ENCODE results near the gene CD300LD. TPM values are rescaled to one million over a fixed set of nuclear protein-coding genes. Genes with fewer than 3 reads are reported as not detected.
"Not testable (repeated sequence)": the region's sequence is repeated elsewhere in the genome, so short reads cannot be mapped to it uniquely, and the experiment has no call there.

The CD300LD gene
- total RNA-seq, 8 experiments from 2014 or later = 0.25 to 0.33 TPM; not detected in 6

GRCh38 chr17:74566132-74566753, 25.8 kb downstream of the CD300LD start:
- no peak overlapping the region for H3K27ac ChIP-seq
- H3K4me1 ChIP-seq (replicated peaks in 1 of 2) = peaks cover 0 to 4% of the 10 kb centered on the region in 2 donors
- WGBS, 10 experiments = 0 to 100% (median 48%) methylated on average over 1 to 6 of the region's 9 CpGs; no CpG with 5 or more reads in 2 of the 10 experiments
- in situ Hi-C loops (cut with MboI; ENCODE audit: low pct_unique_long_range_greater_than_20kb in 2 of 9, low sequenced_read_pairs in 9 of 9, unreplicated experiment in 9 of 9) = no loop called here
- ATAC-seq (replicated peaks in 6 of 8) = peak in 3 of 8 experiments; percentile 43 to 87 (median 61)
- no peak overlapping the region for H3K4me3 ChIP-seq

GRCh38 chr17:74565126-74565525, 27.0 kb downstream of the CD300LD start:
- in situ Hi-C loops (cut with MboI; ENCODE audit: low pct_unique_long_range_greater_than_20kb in 2 of 9, low sequenced_read_pairs in 9 of 9, unreplicated experiment in 9 of 9) = no loop called here
- H3K4me1 ChIP-seq (replicated peaks in 1 of 2) = peaks cover 0 to 4% of the 10 kb centered on the region in 2 donors
- WGBS, 10 experiments = 13 to 81% (median 69%) methylated on average over 1 to 5 of the region's 5 CpGs; no CpG with 5 or more reads in 5 of the 10 experiments
- no peak for ATAC-seq (replicated peaks in 6 of 8)
- no peak overlapping the region for H3K4me3 ChIP-seq
- no peak overlapping the region for H3K27ac ChIP-seq

GRCh38 chr17:74563358-74563757, 28.7 kb downstream of the CD300LD start:
- H3K27ac ChIP-seq = no peak overlapping the region
- in situ Hi-C loops (cut with MboI; ENCODE audit: low pct_unique_long_range_greater_than_20kb in 2 of 9, low sequenced_read_pairs in 9 of 9, unreplicated experiment in 9 of 9) = no loop called here
- no peak overlapping the region for H3K4me3 ChIP-seq
- no CpG with 5 or more reads among the region's 1 CpG for WGBS, 10 experiments
- H3K4me1 ChIP-seq (replicated peaks in 1 of 2) = no peaks in the 10 kb centered on the region
- no peak for ATAC-seq (replicated peaks in 6 of 8)

- in situ Hi-C loops (cut with MboI; ENCODE audit: low pct_unique_long_range_greater_than_20kb in 2 of 9, low sequenced_read_pairs in 9 of 9, unreplicated experiment in 9 of 9) = no loop called here
- no peak overlapping the region for H3K4me3 ChIP-seq
- no peak for ATAC-seq (replicated peaks in 6 of 8)
- H3K4me1 ChIP-seq (replicated peaks in 1 of 2) = no peaks in the 10 kb centered on the region
- WGBS, 10 experiments = 0 to 75% (median 30%) methylated on average over 1 to 3 of the region's 3 CpGs; no CpG with 5 or more reads in 3 of the 10 experiments
- H3K27ac ChIP-seq = no peak overlapping the region
Measured at GRCh38 chr17:74561586-74561985, 30.5 kb downstream of the CD300LD start.

- H3K27ac ChIP-seq = no peak overlapping the region
- in situ Hi-C loops (cut with MboI; ENCODE audit: low pct_unique_long_range_greater_than_20kb in 2 of 9, low sequenced_read_pairs in 9 of 9, unreplicated experiment in 9 of 9) = no loop called here
- no peak for ATAC-seq (replicated peaks in 6 of 8)
- H3K4me3 ChIP-seq = no peak overlapping the region
- 29 to 89% (median 60%) methylated on average over 1 to 6 of the region's 6 CpGs; no CpG with 5 or more reads in 1 of the 10 experiments for WGBS, 10 experiments
- peaks cover 0 to 5% of the 10 kb centered on the region in 2 donors for H3K4me1 ChIP-seq (replicated peaks in 1 of 2)
Measured at GRCh38 chr17:74558882-74559519, 33.1 kb downstream of the CD300LD start.

- H3K27ac ChIP-seq; in situ Hi-C loops (cut with MboI; ENCODE audit: low pct_unique_long_range_greater_than_20kb in 2 of 9, low sequenced_read_pairs in 9 of 9, unreplicated experiment in 9 of 9); H3K4me1 ChIP-seq (replicated peaks in 1 of 2); H3K4me3 ChIP-seq; ATAC-seq (replicated peaks in 6 of 8): not testable (repeated sequence)
- WGBS, 10 experiments = 0 to 65% (median 40%) methylated on average over 1 to 3 of the region's 4 CpGs; no CpG with 5 or more reads in 3 of the 10 experiments
Measured at GRCh38 chr17:74558402-74558801, 33.7 kb downstream of the CD300LD start.

GRCh38 chr17:74555427-74555940, 36.6 kb downstream of the CD300LD start:
- 29 to 100% (median 80%) methylated on average over 1 to 7 of the region's 7 CpGs for WGBS, 10 experiments
- H3K27ac ChIP-seq = no peak overlapping the region
- in situ Hi-C loops (cut with MboI; ENCODE audit: low pct_unique_long_range_greater_than_20kb in 2 of 9, low sequenced_read_pairs in 9 of 9, unreplicated experiment in 9 of 9) = no loop called here
- peaks cover 10 to 25% of the 10 kb centered on the region in 2 donors for H3K4me1 ChIP-seq (replicated peaks in 1 of 2)
- ATAC-seq (replicated peaks in 6 of 8) = peak in 2 of 8 experiments; percentile 57 to 72
- H3K4me3 ChIP-seq = no peak overlapping the region

- WGBS, 10 experiments = 17 to 93% (median 69%) methylated on average over 1 to 4 of the region's 6 CpGs; no CpG with 5 or more reads in 1 of the 10 experiments
- H3K27ac ChIP-seq = no peak overlapping the region
- peaks cover 10 to 25% of the 10 kb centered on the region in 2 donors for H3K4me1 ChIP-seq (replicated peaks in 1 of 2)
- no peak overlapping the region for H3K4me3 ChIP-seq
- in situ Hi-C loops (cut with MboI; ENCODE audit: low pct_unique_long_range_greater_than_20kb in 2 of 9, low sequenced_read_pairs in 9 of 9, unreplicated experiment in 9 of 9) = no loop called here
- peak in 1 of 8 experiments; percentile 51 for ATAC-seq (replicated peaks in 6 of 8)
Measured at GRCh38 chr17:74554909-74555308, 37.2 kb downstream of the CD300LD start.

GRCh38 chr17:74552037-74552436, 40.0 kb downstream of the CD300LD start:
- in situ Hi-C loops (cut with MboI; ENCODE audit: low pct_unique_long_range_greater_than_20kb in 2 of 9, low sequenced_read_pairs in 9 of 9, unreplicated experiment in 9 of 9) = no loop called here
- H3K27ac ChIP-seq = no peak overlapping the region
- H3K4me1 ChIP-seq (replicated peaks in 1 of 2) = peaks cover 10 to 25% of the 10 kb centered on the region in 2 donors
- ATAC-seq (replicated peaks in 6 of 8) = peak in 6 of 8 experiments; percentile 37 to 93 (median 90)
- H3K4me3 ChIP-seq = no peak overlapping the region
- WGBS, 10 experiments = 0 to 80% (median 20%) methylated on average over 1 to 5 of the region's 7 CpGs; no CpG with 5 or more reads in 5 of the 10 experiments

- in situ Hi-C loops (cut with MboI; ENCODE audit: low pct_unique_long_range_greater_than_20kb in 2 of 9, low sequenced_read_pairs in 9 of 9, unreplicated experiment in 9 of 9) = no loop called here
- Histone ChIP-seq H3K27ac (no peak overlapping the region), H3K4me1 (replicated peaks in 1 of 2) (peaks cover 10 to 25% of the 10 kb centered on the region in 2 donors), H3K4me3 (no peak overlapping the region)
- no peak for ATAC-seq (replicated peaks in 6 of 8)
- 20 to 92% (median 73%) methylated on average over 1 to 9 of the region's 15 CpGs; no CpG with 5 or more reads in 6 of the 10 experiments for WGBS, 10 experiments
Measured at GRCh38 chr17:74550602-74551001, 41.5 kb downstream of the CD300LD start.

GRCh38 chr17:74549343-74549742, 42.7 kb downstream of the CD300LD start:
- in situ Hi-C loops (cut with MboI; ENCODE audit: low pct_unique_long_range_greater_than_20kb in 2 of 9, low sequenced_read_pairs in 9 of 9, unreplicated experiment in 9 of 9) = no loop called here
- 75% methylated on average over 2 of the region's 7 CpGs; no CpG with 5 or more reads in 9 of the 10 experiments for WGBS, 10 experiments
- no peak for ATAC-seq (replicated peaks in 6 of 8)
- Histone ChIP-seq H3K4me3 (no peak overlapping the region), H3K4me1 (replicated peaks in 1 of 2) (peaks cover 19 to 33% of the 10 kb centered on the region in 2 donors), H3K27ac (no peak overlapping the region)

GRCh38 chr17:74547736-74548135, 44.3 kb downstream of the CD300LD start:
- ATAC-seq (replicated peaks in 6 of 8) = peak in 1 of 8 experiments; percentile 60
- WGBS, 10 experiments = 0 to 100% (median 67%) methylated on average over 1 to 3 of the region's 3 CpGs; no CpG with 5 or more reads in 5 of the 10 experiments
- peaks cover 19 to 39% of the 10 kb centered on the region in 2 donors for H3K4me1 ChIP-seq (replicated peaks in 1 of 2)
- H3K4me3 ChIP-seq = no peak overlapping the region
- H3K27ac ChIP-seq = no peak overlapping the region
- in situ Hi-C loops (cut with MboI; ENCODE audit: low pct_unique_long_range_greater_than_20kb in 2 of 9, low sequenced_read_pairs in 9 of 9, unreplicated experiment in 9 of 9) = no loop called here

- 52 to 100% (median 65%) methylated on average over 1 to 4 of the region's 7 CpGs; no CpG with 5 or more reads in 6 of the 10 experiments for WGBS, 10 experiments
- H3K4me1 ChIP-seq (replicated peaks in 1 of 2) = peaks cover 16 to 35% of the 10 kb centered on the region in 2 donors
- in situ Hi-C loops (cut with MboI; ENCODE audit: low pct_unique_long_range_greater_than_20kb in 2 of 9, low sequenced_read_pairs in 9 of 9, unreplicated experiment in 9 of 9) = no loop called here
- H3K27ac ChIP-seq = no peak overlapping the region
- no peak overlapping the region for H3K4me3 ChIP-seq
- ATAC-seq (replicated peaks in 6 of 8) = no peak
Measured at GRCh38 chr17:74547264-74547663, 44.8 kb downstream of the CD300LD start.
